Measurements from ENCODE around the gene BRD7. TPM values are rescaled to one million over a fixed set of nuclear protein-coding genes. Genes with fewer than 3 reads are reported as not detected.

Gene BRD7
- polyA plus RNA-seq, 3 donors from 2014 or later = 15.7 to 42.7 (median 39.8) TPM

DNA sequence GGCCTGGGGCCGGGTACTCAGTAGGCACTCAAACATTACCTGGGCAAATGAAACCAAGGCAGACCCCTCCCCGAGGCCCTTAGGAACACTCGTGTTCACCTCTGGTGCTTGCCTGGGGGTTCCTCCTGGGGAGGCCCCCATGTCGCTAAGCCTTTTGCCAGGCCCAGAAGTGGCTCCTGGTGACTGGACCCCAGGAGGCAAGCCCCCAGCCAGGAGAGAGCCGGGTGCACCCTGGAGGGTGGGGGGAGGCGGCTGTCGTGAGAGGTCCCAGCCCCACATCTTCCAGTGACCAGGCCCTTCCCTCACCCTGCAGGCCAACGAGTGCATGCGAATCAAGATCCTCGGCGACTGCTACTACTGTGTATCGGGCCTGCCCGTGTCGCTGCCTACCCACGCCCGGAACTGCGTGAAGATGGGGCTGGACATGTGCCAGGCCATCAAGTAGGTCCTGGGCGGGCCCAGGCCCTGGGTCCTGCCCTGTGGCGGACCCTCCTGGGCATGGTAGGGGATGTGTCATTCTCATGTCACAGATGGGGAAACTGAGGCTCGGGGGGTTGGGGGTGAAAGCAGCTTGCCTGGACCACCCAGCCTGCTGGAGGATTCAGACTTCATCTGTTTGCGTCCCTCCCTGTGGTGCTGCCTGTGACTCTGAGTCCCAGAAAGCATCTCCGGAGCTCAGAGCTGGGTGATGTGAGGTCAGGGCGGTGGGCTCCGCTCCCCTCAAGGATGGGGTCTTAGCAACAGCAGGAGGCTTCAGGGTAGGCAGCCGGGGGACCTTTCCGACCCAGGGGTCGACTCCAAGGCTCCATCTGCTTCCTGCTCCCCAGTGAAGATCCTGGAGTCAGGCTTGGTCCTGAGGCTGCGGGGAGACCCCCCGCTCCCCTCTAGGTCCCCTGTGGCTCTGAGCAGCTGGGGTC lies 69.9 kb downstream of the BRD7 start:
- Mint-ChIP-seq H3K9me3 (no peaks in the 10 kb centered on the region), H3K36me3 (peaks cover 7 to 23% (median 17%) of the 10 kb centered on the region in 3 donors), H3K4me1 (peaks cover 20 to 34% of the 10 kb centered on the region in 2 donors), H3K27ac (peak overlapping the region in 3 of 6 donors; percentile 10 to 60 (median 40)), H3K4me3 (no peak overlapping the region), H3K27me3 (ENCODE audit: low read depth in 3 of 3) (peaks cover 2 to 6% (median 6%) of the 10 kb centered on the region in 3 donors)
- DNase-seq = no peak

GRCh38 chr16:50298075-50298460 lies 70.7 kb downstream of the BRD7 start:
- H3K4me1 Mint-ChIP-seq = peaks cover 15 to 30% of the 10 kb centered on the region in 2 donors

GRCh38 chr16:50297301-50298074 lies 71.3 kb downstream of the BRD7 start:
- Mint-ChIP-seq H3K36me3 (peaks cover 7 to 29% (median 13%) of the 10 kb centered on the region in 3 donors), H3K4me1 (peaks cover 16 to 30% of the 10 kb centered on the region in 2 donors), H3K4me3 (no peak overlapping the region), H3K27me3 (ENCODE audit: low read depth in 3 of 3) (peaks cover 2 to 6% (median 2%) of the 10 kb centered on the region in 3 donors), H3K27ac (peak overlapping the region in 5 of 6 donors; percentile 40 to 75 (median 55)), H3K9me3 (no peaks in the 10 kb centered on the region)
- no peak for DNase-seq

More at GRCh38 chr16:50298075-50298460, 70.7 kb downstream of the BRD7 start:
- H3K27me3 Mint-ChIP-seq (ENCODE audit: low read depth in 3 of 3) = peaks cover 2 to 6% (median 6%) of the 10 kb centered on the region in 3 donors
- peaks cover 7 to 25% (median 17%) of the 10 kb centered on the region in 3 donors for H3K36me3 Mint-ChIP-seq
- H3K27ac Mint-ChIP-seq = peak overlapping the region in 3 of 6 donors; percentile 40 to 75 (median 60)
- H3K4me3 Mint-ChIP-seq = no peak overlapping the region
- H3K9me3 Mint-ChIP-seq = no peaks in the 10 kb centered on the region
- no peak for DNase-seq

DNA sequence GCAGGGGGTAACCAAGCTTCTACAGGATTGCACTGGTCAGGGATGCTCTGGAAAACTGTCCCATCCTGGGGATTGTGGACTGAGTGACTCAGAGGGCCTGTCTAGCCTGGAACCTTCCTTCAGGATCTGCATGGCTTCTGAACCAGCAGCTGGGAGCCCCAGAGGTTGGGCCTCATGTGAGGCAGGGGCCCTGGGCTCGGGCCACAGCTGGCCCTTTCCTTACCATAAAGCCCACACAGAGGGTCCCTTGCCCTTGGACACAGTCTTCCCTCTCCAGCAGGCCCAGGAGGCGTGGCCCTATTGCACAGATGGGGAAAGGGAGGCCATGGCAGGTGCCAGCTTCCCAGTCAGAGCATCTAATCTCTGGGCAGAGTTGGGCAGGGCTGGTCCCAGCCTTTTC lies 72.0 kb downstream of the BRD7 start:
- no peak for DNase-seq
- H3K36me3 Mint-ChIP-seq = peaks cover 7 to 34% (median 13%) of the 10 kb centered on the region in 3 donors
- H3K4me1 Mint-ChIP-seq = peaks cover 22 to 34% of the 10 kb centered on the region in 2 donors
- H3K4me3 Mint-ChIP-seq = no peak overlapping the region
- H3K27me3 Mint-ChIP-seq (ENCODE audit: low read depth in 3 of 3) = peaks cover 0 to 6% (median 2%) of the 10 kb centered on the region in 3 donors
- H3K9me3 Mint-ChIP-seq = no peaks in the 10 kb centered on the region
- H3K27ac Mint-ChIP-seq = peak overlapping the region in 5 of 6 donors; percentile 40 to 86 (median 60)

DNA sequence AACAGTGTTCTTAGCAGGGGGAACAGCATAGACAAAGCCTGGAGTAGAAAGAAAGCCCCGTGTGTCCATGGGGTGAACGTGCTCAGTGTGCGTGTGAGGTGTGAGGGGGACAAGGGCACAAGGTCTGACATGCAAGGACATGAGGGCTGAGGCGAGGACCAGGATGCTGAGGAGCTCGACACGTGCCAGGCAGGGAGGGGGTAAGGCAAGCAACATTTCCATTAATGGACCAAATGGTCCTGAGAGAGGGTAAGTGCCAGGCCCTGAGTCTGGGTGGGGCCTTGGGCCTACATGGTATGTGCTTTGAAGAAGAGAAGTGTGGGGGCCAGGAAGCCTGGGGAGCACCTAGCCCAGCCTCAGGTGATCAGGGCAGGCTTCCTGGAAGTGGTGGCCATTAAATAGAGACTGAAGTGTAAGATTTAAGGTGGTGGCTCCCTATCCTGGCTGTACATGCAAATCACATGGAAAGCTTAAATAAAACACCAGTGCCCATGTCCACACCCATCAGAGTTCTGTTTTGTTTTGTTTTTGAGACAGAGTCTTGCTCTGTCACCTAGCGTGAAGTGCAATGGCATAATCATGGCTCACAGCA lies 73.2 kb downstream of the BRD7 start:
- Mint-ChIP-seq H3K36me3 (peaks cover 7 to 37% (median 13%) of the 10 kb centered on the region in 3 donors), H3K4me3 (peak overlapping the region in 1 of 5 donors; percentile 33), H3K4me1 (peaks cover 31 to 42% of the 10 kb centered on the region in 2 donors), H3K27ac (peak overlapping the region in 4 of 6 donors; percentile 75 to 92 (median 86)), H3K9me3 (no peaks in the 10 kb centered on the region), H3K27me3 (ENCODE audit: low read depth in 3 of 3) (peaks cover 0 to 2% (median 2%) of the 10 kb centered on the region in 3 donors)
- DNase-seq = no peak

DNA sequence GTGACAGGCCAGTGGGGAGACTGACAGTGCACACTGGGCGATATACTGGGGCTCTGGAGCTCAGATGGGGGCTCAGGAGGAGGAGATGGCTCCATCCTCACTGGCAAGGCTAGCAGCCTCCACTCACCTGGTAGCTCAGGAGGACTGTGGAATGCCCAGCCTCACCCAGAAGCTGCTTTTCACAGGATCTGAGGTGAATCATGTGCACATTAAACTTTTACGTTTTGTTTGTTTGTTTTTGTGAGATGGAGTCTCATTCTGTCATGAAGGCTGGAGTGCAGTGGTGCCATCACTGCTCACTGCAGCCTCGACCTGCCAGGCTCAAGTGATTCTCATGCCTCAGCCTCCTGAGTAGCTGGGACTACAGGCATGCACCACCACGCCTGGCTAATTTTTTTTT lies 73.8 kb downstream of the BRD7 start:
- DNase-seq = no peak
- Mint-ChIP-seq H3K27ac (peak overlapping the region in 1 of 6 donors; percentile 86), H3K9me3 (no peaks in the 10 kb centered on the region), H3K36me3 (peaks cover 7 to 39% (median 13%) of the 10 kb centered on the region in 3 donors), H3K27me3 (ENCODE audit: low read depth in 3 of 3) (peaks cover 0 to 2% (median 1%) of the 10 kb centered on the region in 3 donors), H3K4me3 (no peak overlapping the region), H3K4me1 (peaks cover 37 to 49% of the 10 kb centered on the region in 2 donors)

- Mint-ChIP-seq H3K4me1 (peaks cover 45 to 56% of the 10 kb centered on the region in 2 donors), H3K36me3 (peaks cover 7 to 41% (median 13%) of the 10 kb centered on the region in 3 donors), H3K9me3 (no peaks in the 10 kb centered on the region), H3K27ac (peak overlapping the region in 5 of 6 donors; percentile 25 to 88 (median 55)), H3K4me3 (no peak overlapping the region), H3K27me3 (ENCODE audit: low read depth in 3 of 3) (peaks cover 0 to 2% (median 1%) of the 10 kb centered on the region in 3 donors)
- no peak for DNase-seq
Observed at GRCh38 chr16:50293994-50294855, 74.6 kb downstream of the BRD7 start.

DNA sequence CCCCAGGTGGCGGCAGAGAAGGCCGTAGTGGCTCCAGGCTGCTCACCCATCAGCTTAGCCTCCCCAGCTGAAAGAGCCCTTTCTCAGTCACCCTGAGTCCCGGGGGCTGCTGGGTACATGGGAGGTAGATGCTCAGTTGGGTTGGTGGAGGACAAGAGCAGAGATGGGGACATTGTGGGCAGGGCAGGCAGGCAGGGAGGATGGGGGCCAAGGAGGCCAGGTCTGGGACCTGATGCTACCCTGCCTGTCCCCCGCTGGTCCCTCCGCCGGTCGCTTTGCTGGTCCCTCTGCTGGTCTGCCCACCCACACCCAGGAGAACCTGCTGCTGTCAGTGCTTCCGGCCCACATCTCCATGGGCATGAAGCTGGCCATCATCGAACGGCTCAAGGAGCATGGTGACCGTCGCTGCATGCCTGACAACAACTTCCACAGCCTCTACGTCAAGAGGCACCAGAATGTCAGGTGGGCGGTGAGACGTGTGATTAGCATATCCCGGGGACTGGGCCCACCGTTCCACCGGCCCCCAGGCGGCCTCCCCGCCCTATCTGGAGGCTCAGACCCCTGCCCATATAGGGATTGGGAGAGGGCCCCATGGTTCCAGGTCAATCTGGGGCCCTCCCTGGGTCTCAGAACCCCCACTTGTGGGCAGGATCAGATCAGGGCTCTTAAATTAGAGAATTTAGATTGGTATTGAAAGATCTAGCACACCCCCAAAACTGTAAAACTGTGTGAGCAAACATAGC lies 75.6 kb downstream of the BRD7 start:
- H3K36me3 Mint-ChIP-seq = peaks cover 7 to 46% (median 17%) of the 10 kb centered on the region in 3 donors
- H3K27ac Mint-ChIP-seq = peak overlapping the region in 5 of 6 donors; percentile 55 to 93 (median 67)

DNA sequence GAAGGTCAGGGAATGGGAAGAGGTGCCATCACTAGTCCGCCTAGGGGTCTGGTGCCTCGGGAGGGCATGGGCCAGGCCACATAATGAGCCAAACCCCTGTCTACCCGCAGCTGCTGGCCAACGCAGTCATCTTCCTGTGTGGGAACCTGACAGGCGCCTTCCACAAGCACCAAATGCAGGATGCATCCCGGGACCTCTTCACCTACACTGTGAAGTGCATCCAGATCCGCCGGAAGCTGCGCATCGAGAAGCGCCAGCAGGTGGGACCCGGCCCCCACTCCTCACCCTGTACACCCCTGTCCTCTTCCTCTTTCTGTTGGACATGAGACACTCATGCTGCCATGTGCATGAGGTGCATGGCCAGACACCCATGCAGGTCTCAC lies 76.2 kb downstream of the BRD7 start:
- peaks cover 7 to 44% (median 17%) of the 10 kb centered on the region in 3 donors for H3K36me3 Mint-ChIP-seq
- no peak for DNase-seq
- H3K4me3 Mint-ChIP-seq = no peak overlapping the region
- peaks cover 0 to 1% (median 1%) of the 10 kb centered on the region in 3 donors for H3K27me3 Mint-ChIP-seq (ENCODE audit: low read depth in 3 of 3)
- H3K9me3 Mint-ChIP-seq = no peaks in the 10 kb centered on the region
- H3K27ac Mint-ChIP-seq = peak overlapping the region; percentile 57 to 93 (median 70)
- H3K4me1 Mint-ChIP-seq = peaks cover 61 to 70% of the 10 kb centered on the region in 2 donors

More for the DNA sequence above, 75.6 kb downstream of the BRD7 start:
- no peaks in the 10 kb centered on the region for H3K9me3 Mint-ChIP-seq
- H3K4me3 Mint-ChIP-seq = no peak overlapping the region
- H3K4me1 Mint-ChIP-seq = peaks cover 55 to 64% of the 10 kb centered on the region in 2 donors
- no peak for DNase-seq
- H3K27me3 Mint-ChIP-seq (ENCODE audit: low read depth in 3 of 3) = peaks cover 0 to 1% (median 1%) of the 10 kb centered on the region in 3 donors

DNA sequence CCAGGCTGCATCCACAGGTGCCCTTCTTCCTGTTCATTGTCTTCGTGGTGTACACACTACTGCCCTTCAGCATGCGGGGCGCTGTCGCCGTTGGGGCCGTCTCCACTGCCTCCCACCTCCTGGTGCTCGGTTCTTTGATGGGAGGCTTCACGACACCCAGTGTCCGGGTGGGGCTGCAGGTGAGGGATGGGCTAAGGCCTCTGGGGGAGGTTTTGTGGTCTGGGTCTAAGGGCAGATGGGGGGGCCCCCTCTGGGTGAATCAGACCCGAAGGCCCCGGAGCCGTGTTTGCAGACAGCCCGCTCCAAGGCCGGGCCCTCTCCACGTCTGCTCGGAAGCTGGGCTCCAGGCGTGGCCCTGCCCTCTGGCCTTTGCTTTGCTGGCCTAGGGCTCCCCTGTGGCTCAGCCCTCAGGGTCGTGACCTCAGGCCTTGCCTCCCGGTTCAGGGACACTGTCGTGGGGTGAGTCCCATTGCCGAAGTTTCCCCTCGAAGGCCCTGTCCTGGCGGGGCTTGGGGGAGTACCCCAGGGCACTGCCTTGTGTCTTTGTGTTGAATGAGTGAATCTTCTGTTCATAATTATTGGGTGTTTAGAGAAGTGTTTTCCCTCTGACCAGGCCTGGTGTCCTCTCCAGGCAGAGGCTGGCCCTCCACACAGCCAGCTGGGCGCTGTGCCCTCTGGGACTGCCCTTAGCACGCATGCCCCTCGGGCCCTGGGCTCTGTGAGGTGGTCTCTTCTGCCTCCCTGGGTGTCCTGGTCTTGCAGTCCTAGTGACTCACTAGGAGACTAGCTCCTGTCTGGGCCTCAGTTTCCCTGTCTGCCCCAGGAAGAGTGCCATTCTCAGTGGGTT lies 76.8 kb downstream of the BRD7 start:
- H3K4me1 Mint-ChIP-seq = peaks cover 65 to 72% of the 10 kb centered on the region in 2 donors
- H3K9me3 Mint-ChIP-seq = no peaks in the 10 kb centered on the region
- H3K27ac Mint-ChIP-seq = peak overlapping the region; percentile 67 to 93 (median 88)
- peaks cover 0 to 1% (median 1%) of the 10 kb centered on the region in 3 donors for H3K27me3 Mint-ChIP-seq (ENCODE audit: low read depth in 3 of 3)
- H3K4me3 Mint-ChIP-seq = peak overlapping the region in 4 of 5 donors; percentile 18 to 62 (median 44)
- DNase-seq = no peak
- peaks cover 7 to 44% (median 17%) of the 10 kb centered on the region in 3 donors for H3K36me3 Mint-ChIP-seq

DNA sequence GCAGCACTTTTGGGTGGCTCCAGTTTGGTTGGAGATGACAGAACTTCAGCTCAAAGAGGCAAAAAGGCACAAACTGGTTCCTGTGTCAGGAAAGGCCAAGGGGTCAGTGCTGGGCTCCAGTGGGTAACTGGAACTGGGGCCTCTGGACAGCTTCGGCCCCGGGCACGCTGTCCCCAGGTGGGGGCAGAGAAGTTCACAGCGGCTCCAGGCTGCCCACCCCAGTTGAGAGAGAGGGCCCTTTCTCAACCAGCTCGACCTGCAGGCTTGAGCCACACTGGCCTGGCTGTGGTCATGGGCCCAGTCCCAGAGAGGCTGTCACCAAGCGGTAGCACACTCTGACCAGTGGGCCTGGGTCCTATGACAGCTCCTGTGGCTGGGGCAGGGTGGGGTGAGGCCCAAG lies 77.9 kb downstream of the BRD7 start:
- no peaks in the 10 kb centered on the region for H3K9me3 Mint-ChIP-seq
- DNase-seq = no peak
- H3K27me3 Mint-ChIP-seq (ENCODE audit: low read depth in 3 of 3) = peaks cover 0 to 1% (median 0%) of the 10 kb centered on the region in 3 donors
- H3K27ac Mint-ChIP-seq = peak overlapping the region; percentile 65 to 93 (median 85)
- H3K4me1 Mint-ChIP-seq = peaks cover 73% of the 10 kb centered on the region in 2 donors
- H3K36me3 Mint-ChIP-seq = peaks cover 10 to 41% (median 14%) of the 10 kb centered on the region in 3 donors
- H3K4me3 Mint-ChIP-seq = peak overlapping the region in 2 of 5 donors; percentile 41 to 48
